H1 (cell line): ENCODE measurements around the gene TBC1D4. TPM values are rescaled to one million over a fixed set of nuclear protein-coding genes. Genes with fewer than 3 reads are reported as not detected.

Experiments
- CTCF ChIA-PET: fragments of 300-600 bp; sonication (Branson Sonifier 250); formaldehyde crosslinking; loops from one replicate; lab custom pipeline; 2021; ENCODE audit not compliant: partially characterized antibody; lab: Charles Lee
- POLR2A ChIA-PET: fragments of 300-600 bp; sonication (Branson Sonifier 250); formaldehyde crosslinking; loops from one replicate; lab custom pipeline; 2021; ENCODE audit warnings: inconsistent platforms; ENCODE audit not compliant: partially characterized antibody; lab: Charles Lee
- DNase-seq, 2 experiments: peaks; one replicate each; pipeline versions ENCODE4 v3.0.0 to v3.0.0-alpha.2; 2010 to 2022; ENCODE audit warnings: low spot score in 2 of 2, low read depth in 1 of 2, mixed read lengths in 1 of 2
- FAIRE-seq: peaks from 2 replicates; lab custom pipeline; 2011; peaks lifted over from hg19 to GRCh38; lab: Jason Lieb, UNC
- H2AFZ ChIP-seq: 2 replicates; pipeline ENCODE4 v1.8.1; 2012; ENCODE audit warnings: low read length, inconsistent platforms
- H2AK5ac ChIP-seq: 2 replicates; pipeline ENCODE4 v1.6.1; 2013; ENCODE audit warnings: low read depth, low read length
- H2BK120ac ChIP-seq: replicated peaks from 2 replicates; pipeline ENCODE3; 2013; ENCODE audit warnings: low read depth, low read length, inconsistent platforms
- H2BK12ac ChIP-seq: 2 replicates; pipeline ENCODE4 v1.6.1; 2013; ENCODE audit warnings: low read depth, low read length
- H2BK15ac ChIP-seq: 2 replicates; pipeline ENCODE4 v1.6.1; 2013; ENCODE audit warnings: low read length
- H2BK20ac ChIP-seq: 2 replicates; pipeline ENCODE4 v1.6.1; 2013; ENCODE audit warnings: low read length
- H2BK5ac ChIP-seq: 2 replicates; pipeline ENCODE4 v1.6.1; 2013; ENCODE audit warnings: low read depth, low read length
- H3K14ac ChIP-seq: 2 replicates; pipeline ENCODE4 v1.6.1; 2013; ENCODE audit warnings: inconsistent platforms; ENCODE audit not compliant: insufficient read length
- H3K18ac ChIP-seq: 2 replicates; pipeline ENCODE4 v1.6.1; 2013; ENCODE audit warnings: low read length; ENCODE audit errors: extremely low read depth
- H3K23ac ChIP-seq: 2 replicates; pipeline ENCODE4 v1.6.1; 2013; ENCODE audit warnings: inconsistent platforms; ENCODE audit not compliant: insufficient read length
- H3K23me2 ChIP-seq: 2 replicates; pipeline ENCODE4 v1.6.1; 2013; ENCODE audit warnings: low read depth, low read length
- H3K27ac ChIP-seq: 2 replicates; pipeline ENCODE4 v1.6.1; 2011; ENCODE audit warnings: low read depth, low read length, inconsistent platforms
- H3K27me3 ChIP-seq, 4 experiments: replicated peaks in 1 of 4; 1 replicate in 1 of 4; 2 replicates in 3 of 4; pipeline versions ENCODE4 v1.6.1 to v1.8.1; 2011 to 2013; ENCODE audit warnings: low read length in 3 of 4, mild to moderate bottlenecking in 3 of 4, inconsistent platforms in 2 of 4, mixed read lengths in 2 of 4, moderate library complexity in 1 of 4; ENCODE audit not compliant: control insufficient read depth in 3 of 4, insufficient read depth in 3 of 4; ENCODE audit errors: extremely low read depth in 1 of 4
- H3K36me3 ChIP-seq, 4 experiments: 2 replicates each; pipeline versions ENCODE4 v1.6.1 to v1.8.1; 2011 to 2013; ENCODE audit warnings: mild to moderate bottlenecking in 4 of 4, low read length in 3 of 4, moderate library complexity in 2 of 4, control low read depth in 1 of 4, inconsistent platforms in 1 of 4; ENCODE audit not compliant: insufficient read depth in 4 of 4, control insufficient read depth in 2 of 4
- H3K4ac ChIP-seq: replicated peaks from 2 replicates; pipeline ENCODE3; 2013; ENCODE audit warnings: low read length, low read depth, mixed read lengths, inconsistent platforms; ENCODE audit not compliant: insufficient read length
- H3K4me1 ChIP-seq, 4 experiments: replicated peaks in 1 of 4; 1 replicate in 1 of 4; 2 replicates in 3 of 4; pipeline versions ENCODE4 v1.6.1 to v1.8.1; 2011 to 2013; ENCODE audit warnings: low read length in 3 of 4, inconsistent platforms in 2 of 4, mixed read lengths in 1 of 4; ENCODE audit not compliant: insufficient read depth in 4 of 4, control insufficient read depth in 3 of 4
- H3K4me2 ChIP-seq, 2 experiments: 2 replicates each; pipeline versions ENCODE4 v1.6.1 to v1.8.1; 2011 to 2013; ENCODE audit warnings: low read depth in 2 of 2, low read length in 2 of 2, control low read depth in 1 of 2, inconsistent platforms in 1 of 2, mild to moderate bottlenecking in 1 of 2; ENCODE audit not compliant: insufficient read depth in 1 of 2
- H3K4me3 ChIP-seq, 4 experiments: fragments of 200-600, 300-600 bp in 1 of 4; sonication (generic), shearing (Covaris generic), sonication (Bioruptor Twin) in 1 of 4; 2 replicates each; pipeline versions ENCODE4 v1.5.1 to v1.8.1; 2011 to 2016; ENCODE audit warnings: low read length in 4 of 4, low read depth in 3 of 4, control low read depth in 2 of 4, inconsistent platforms in 2 of 4, mild to moderate bottlenecking in 2 of 4, mixed read lengths in 1 of 4, moderate library complexity in 1 of 4; ENCODE audit not compliant: insufficient read depth in 2 of 4; ENCODE audit errors: extremely low read depth in 1 of 4
- H3K56ac ChIP-seq: replicated peaks from 2 replicates; pipeline ENCODE3; 2013; ENCODE audit warnings: low read depth, mild to moderate bottlenecking, mixed read lengths, low read length, inconsistent platforms; ENCODE audit not compliant: insufficient read length
- H3K79me1 ChIP-seq: 2 replicates; pipeline ENCODE4 v1.6.1; 2013; ENCODE audit warnings: low read depth, low read length, control low read depth
- H3K79me2 ChIP-seq, 2 experiments: 2 replicates each; pipeline versions ENCODE4 v1.6.1 to v1.8.1; 2012 to 2013; ENCODE audit warnings: low read length in 2 of 2, mild to moderate bottlenecking in 2 of 2, inconsistent platforms in 1 of 2; ENCODE audit not compliant: insufficient read depth in 2 of 2, control insufficient read depth in 1 of 2
- H3K9ac ChIP-seq, 4 experiments: replicated peaks in 1 of 4; 1 replicate in 1 of 4; 2 replicates in 3 of 4; pipeline versions ENCODE4 v1.6.1 to v1.8.1; 2011 to 2013; ENCODE audit warnings: low read depth in 3 of 4, low read length in 3 of 4, control low read depth in 2 of 4, mild to moderate bottlenecking in 2 of 4, moderate library complexity in 2 of 4, inconsistent platforms in 1 of 4; ENCODE audit errors: extremely low read depth in 1 of 4
- H3K9me3 ChIP-seq, 2 experiments: 2 replicates each; pipeline versions ENCODE4 v1.6.1 to v1.8.1; 2012 to 2013; ENCODE audit warnings: mild to moderate bottlenecking in 2 of 2, moderate library complexity in 2 of 2, control low read depth in 1 of 2, inconsistent platforms in 1 of 2, low read depth in 1 of 2, low read length in 1 of 2, mixed read lengths in 1 of 2; ENCODE audit not compliant: insufficient read depth in 2 of 2
- H4K20me1 ChIP-seq, 2 experiments: replicated peaks in 1 of 2; 2 replicates each; pipeline versions ENCODE3 to v1.8.1; 2011 to 2013; ENCODE audit warnings: inconsistent platforms in 2 of 2, low read length in 2 of 2, mild to moderate bottlenecking in 1 of 2; ENCODE audit not compliant: insufficient read depth in 2 of 2, control insufficient read depth in 1 of 2
- H4K5ac ChIP-seq: 2 replicates; pipeline ENCODE4 v1.6.1; 2013; ENCODE audit warnings: low read length, low read depth, mixed read lengths, inconsistent platforms; ENCODE audit not compliant: insufficient read length
- H4K8ac ChIP-seq: 2 replicates; pipeline ENCODE4 v1.8.0; 2013; ENCODE audit warnings: mild to moderate bottlenecking, moderate library complexity, low read length, inconsistent platforms; ENCODE audit not compliant: insufficient read depth; ENCODE audit errors: extremely low read depth
- H4K91ac ChIP-seq: replicated peaks from 2 replicates; pipeline ENCODE3; 2013; ENCODE audit warnings: low read length, mixed read lengths, inconsistent platforms; ENCODE audit not compliant: insufficient read length
- CBX8 ChIP-seq: fragments of 300-800, 300-1000 bp; sonication (generic); IDR thresholded peaks from 2 replicates; pipeline ENCODE4 v1.7.1; 2016; ENCODE audit warnings: low read depth, low read length, borderline replicate concordance
- CEBPB ChIP-seq: IDR thresholded peaks from 2 replicates; pipeline ENCODE4 v1.6.1; 2012; ENCODE audit warnings: low read depth, low read length
- CREB1 ChIP-seq: IDR thresholded peaks from 2 replicates; pipeline ENCODE4 v1.6.1; 2012; ENCODE audit warnings: inconsistent platforms
- EP300 ChIP-seq, 2 experiments: IDR thresholded peaks; 1 replicate in 1 of 2; 2 replicates in 1 of 2; pipeline ENCODE4 v1.6.1; 2011 to 2012; ENCODE audit warnings: low read depth in 2 of 2, low read length in 2 of 2, mild to moderate bottlenecking in 2 of 2, borderline replicate concordance in 1 of 2, inconsistent platforms in 1 of 2, moderate library complexity in 1 of 2
- EZH2 ChIP-seq: fragments of 200-600 bp; sonication (generic); IDR thresholded peaks from 2 replicates; pipeline ENCODE4 v1.7.1; 2012; ENCODE audit warnings: low read depth, mild to moderate bottlenecking, moderate library complexity, low read length, inconsistent platforms; ENCODE audit not compliant: severe bottlenecking
- GTF2F1 ChIP-seq: IDR thresholded peaks from 2 replicates; pipeline ENCODE4 v1.6.1; 2012; ENCODE audit warnings: low read depth, low read length, improper control_type of control experiment, borderline replicate concordance
- PHF8 ChIP-seq: fragments of 200-600 bp; sonication (generic); conservative IDR thresholded peaks from 2 replicates; pipeline ENCODE4 v1.7.1; 2012; ENCODE audit warnings: low read depth, mild to moderate bottlenecking, inconsistent platforms, low read length, moderate library complexity
- POLR2A ChIP-seq, 2 experiments: IDR thresholded peaks; 1 replicate in 1 of 2; 2 replicates in 1 of 2; pipeline ENCODE4 v1.6.1; 2011; ENCODE audit warnings: low read depth in 2 of 2, low read length in 2 of 2, mild to moderate bottlenecking in 2 of 2; ENCODE audit errors: control extremely low read depth in 1 of 2
- POU5F1 ChIP-seq: IDR thresholded peaks from 2 replicates; pipeline ENCODE4 v1.6.1; 2011; ENCODE audit warnings: low read depth, mild to moderate bottlenecking, low read length, moderate library complexity
- RFX5 ChIP-seq: IDR thresholded peaks from 2 replicates; pipeline ENCODE4 v1.6.1; 2011; ENCODE audit warnings: low read depth, low read length, improper control_type of control experiment, borderline replicate concordance
- SUZ12 ChIP-seq: fragments of 200-600 bp; sonication (generic); IDR thresholded peaks from 2 replicates; pipeline ENCODE4 v1.6.1; 2012; ENCODE audit warnings: mild to moderate bottlenecking, inconsistent platforms, low read length, moderate library complexity, mixed read lengths
- TAF7 ChIP-seq: optimal IDR thresholded peaks from 2 replicates; pipeline ENCODE3; 2011; ENCODE audit warnings: low read depth, mild to moderate bottlenecking, inconsistent platforms, low read length, moderate library complexity, borderline replicate concordance
- TCF12 ChIP-seq: IDR thresholded peaks from 2 replicates; pipeline ENCODE4 v1.6.1; 2011; ENCODE audit warnings: low read depth, mild to moderate bottlenecking, low read length
- WGBS, 2 experiments: shearing (Covaris generic) in 1 of 2; methylation state at CpG; one replicate each; pipeline versions ENCODE4 v1.1.6 to v1.1.7; 2013 to 2015; ENCODE audit warnings: low lambda C conversion rate in 2 of 2, mixed read lengths in 2 of 2, inconsistent platforms in 1 of 2, low coverage in 1 of 2, missing lambda C conversion rate in 1 of 2; ENCODE audit not compliant: insufficient replicate concordance in 2 of 2, insufficient coverage in 1 of 2, insufficient read length in 1 of 2; ENCODE audit errors: extremely low coverage in 1 of 2, missing lambda C conversion rate in 1 of 2; 5-methylcytosine and 5-hydroxymethylcytosine counted together
- polyA plus RNA-seq, 7 experiments: library from polyadenylated mRNA; depleted of rRNA in 3 of 7; stranded (reverse) in 5 of 7; unstranded in 2 of 7; fragments of >200 nt in 5 of 7; fragments of 200-250 nt in 2 of 7; gene quantifications; 1 replicate in 5 of 7; 2 replicates in 1 of 7; 4 replicates in 1 of 7; pipeline versions ENCODE4 v1.2.1 to v1.2.3, GENCODE V29; 2011 to 2013; ENCODE audit warnings: missing spikeins in 2 of 7, mixed read lengths in 2 of 7
- total RNA-seq: library from RNA; stranded (reverse); fragmentation: NEBNext Ultra II Directional; extraction: Animal tissue kit (Norgen Biotek cat#: 25700); gene quantifications from 2 replicates; pipeline ENCODE4 v1.2.1, GENCODE V29; 2021
- TF ChIP-seq, protein P1 (sequence below): IDR thresholded peaks from 2 replicates; pipeline ENCODE4 v1.6.1; 2012; ENCODE audit warnings: inconsistent platforms

Gene TBC1D4
- total and polyA plus RNA-seq, 2 of the 8 experiments (the other 6 are each of a cell fraction or from before 2014, with no cell fraction given) = 16.7 to 39.0 TPM

- Histone ChIP-seq H2BK120ac (no peak overlapping the region), H2BK20ac (no peak overlapping the region), H3K79me1 (no peaks in the 10 kb centered on the region), H3K79me2 (no peaks in the 10 kb centered on the region), H3K4me1 (peaks cover 0 to under 1% (median 0%) of the 10 kb centered on the region in 4 experiments; a peak in 1 of 7 replicates), H3K36me3 (peaks cover 0 to 9% (median 0%) of the 10 kb centered on the region in 4 experiments; a peak in 2 of 8 replicates), H3K14ac (no peak overlapping the region), H2AK5ac (no peak overlapping the region), H3K56ac (no peak overlapping the region), H3K18ac (no peak overlapping the region), H4K8ac (no peak overlapping the region), H2AFZ (no peak overlapping the region), H3K4ac (no peak overlapping the region), H3K9me3 (no peaks in the 10 kb centered on the region), H2BK15ac (no peak overlapping the region), H3K4me2 (no peak overlapping the region), H2BK12ac (no peak overlapping the region), H4K5ac (no peak overlapping the region), H4K20me1 (no peaks in the 10 kb centered on the region), H4K91ac (no peak overlapping the region), H3K27ac (no peak overlapping the region), H3K23me2 (no peaks in the 10 kb centered on the region), H3K9ac (no peak overlapping the region), H3K4me3 (no peak overlapping the region), H3K23ac (no peak overlapping the region), H2BK5ac (no peak overlapping the region), H3K27me3 (no peaks in the 10 kb centered on the region)
- DNase-seq = no peak
- FAIRE-seq = no peak
- CTCF ChIA-PET = interaction anchor here (0.6 kb wide), 1 partner anchor 155 kb away, joined by 4 read pairs; no protein-coding TSS in a partner anchor
- POLR2A ChIA-PET = no interaction called here
- 92% methylated on average over 1 of the region's 1 CpG; no CpG with 5 or more reads in 1 of the 2 experiments for WGBS, 2 experiments
- TF ChIP-seq RFX5 (no peak), POLR2A (IDR thresholded peaks at IDR 0.05; ENCODE audit: control extremely low read depth in 1 of 2, low read depth in 2 of 2, low read length in 2 of 2) (no peak), CBX8 (no peak), SUZ12 (no peak), GTF2F1 (no peak), CEBPB (no peak), TCF12 (no peak), TAF7 (no peak), CREB1 (no peak), EP300 (IDR thresholded peaks at IDR 0.05; ENCODE audit: borderline replicate concordance in 1 of 2, low read depth in 2 of 2, low read length in 2 of 2) (no peak), PHF8 (no peak), EZH2 (no peak), POU5F1 (no peak)
- TF ChIP-seq, protein P1, sequence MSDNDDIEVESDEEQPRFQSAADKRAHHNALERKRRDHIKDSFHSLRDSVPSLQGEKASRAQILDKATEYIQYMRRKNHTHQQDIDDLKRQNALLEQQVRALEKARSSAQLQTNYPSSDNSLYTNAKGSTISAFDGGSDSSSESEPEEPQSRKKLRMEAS = no peak
Observed at GRCh38 chr13:75324413-75324940, 157.5 kb downstream of the TBC1D4 start.
